Osteoblast (primary cell): Measurements from ENCODE around the gene SIN3A. TPM values are rescaled to one million over a fixed set of nuclear protein-coding genes. Genes with fewer than 3 reads are reported as not detected.
A peak's percentile ranks its signal among the peaks of the same experiment; 100 is the strongest.
"Not testable (repeated sequence)": the region's sequence is repeated elsewhere in the genome, so short reads cannot be mapped to it uniquely, and the experiment has no call there.

Experiments used
- DNase-seq: peaks from one replicate; pipeline ENCODE4 v3.0.0; 2011; ENCODE audit warnings: low spot score, mixed read lengths; ENCODE audit not compliant: insufficient read length; ENCODE audit errors: missing footprints
- H2AFZ ChIP-seq: 2 replicates; pipeline ENCODE4 v1.6.0; 2011; ENCODE audit warnings: mild to moderate bottlenecking, low read length
- H3K27ac ChIP-seq: 2 replicates; pipeline ENCODE4 v1.5.1; 2011; ENCODE audit warnings: mild to moderate bottlenecking, low read depth, low read length, moderate library complexity
- H3K27me3 ChIP-seq: 2 replicates; pipeline ENCODE4 v1.6.0; 2012; ENCODE audit warnings: mild to moderate bottlenecking, control low read depth, inconsistent platforms, low read length, moderate library complexity; ENCODE audit not compliant: insufficient read depth
- H3K36me3 ChIP-seq: 2 replicates; pipeline ENCODE4 v1.5.1; 2011; ENCODE audit warnings: mild to moderate bottlenecking, low read length, control low read depth, moderate library complexity; ENCODE audit not compliant: insufficient read depth
- H3K4me1 ChIP-seq: 2 replicates; pipeline ENCODE4 v1.5.1; 2011; ENCODE audit warnings: mild to moderate bottlenecking, low read length, control low read depth, moderate library complexity; ENCODE audit not compliant: insufficient read depth
- H3K4me2 ChIP-seq: 2 replicates; pipeline ENCODE4 v1.6.0; 2011; ENCODE audit warnings: mild to moderate bottlenecking, low read length; ENCODE audit not compliant: insufficient read depth
- H3K4me3 ChIP-seq: fragments of 200-600 bp; sonication (generic); 3 replicates; pipeline ENCODE4 v1.5.1; 2012; ENCODE audit warnings: mild to moderate bottlenecking, low read length, inconsistent platforms; ENCODE audit not compliant: insufficient read depth
- H3K79me2 ChIP-seq: 2 replicates; pipeline ENCODE4 v1.6.0; 2012; ENCODE audit warnings: mild to moderate bottlenecking, low read length, control low read depth, inconsistent platforms; ENCODE audit not compliant: insufficient read depth
- H3K9me3 ChIP-seq: 2 replicates; pipeline ENCODE4 v1.5.1; 2011; ENCODE audit warnings: low read depth, low read length, control low read depth
- H4K20me1 ChIP-seq: 2 replicates; pipeline ENCODE4 v1.6.0; 2012; ENCODE audit warnings: mild to moderate bottlenecking, low read length, control low read depth; ENCODE audit not compliant: insufficient read depth
- total RNA-seq: library from RNA; depleted of rRNA; stranded (reverse); fragments of >200 nt; gene quantifications from 2 replicates; pipeline ENCODE4 v1.2.3, GENCODE V29; 2012
- TF ChIP-seq, protein P1 (sequence below): IDR thresholded peaks from 2 replicates; pipeline ENCODE4 v1.5.1; 2011; ENCODE audit warnings: mild to moderate bottlenecking, low read depth, low read length, moderate library complexity; ENCODE audit errors: extremely low read depth

SIN3A gene
- total RNA-seq: 34.5 and 36.2 TPM in 2 replicates

DNA sequence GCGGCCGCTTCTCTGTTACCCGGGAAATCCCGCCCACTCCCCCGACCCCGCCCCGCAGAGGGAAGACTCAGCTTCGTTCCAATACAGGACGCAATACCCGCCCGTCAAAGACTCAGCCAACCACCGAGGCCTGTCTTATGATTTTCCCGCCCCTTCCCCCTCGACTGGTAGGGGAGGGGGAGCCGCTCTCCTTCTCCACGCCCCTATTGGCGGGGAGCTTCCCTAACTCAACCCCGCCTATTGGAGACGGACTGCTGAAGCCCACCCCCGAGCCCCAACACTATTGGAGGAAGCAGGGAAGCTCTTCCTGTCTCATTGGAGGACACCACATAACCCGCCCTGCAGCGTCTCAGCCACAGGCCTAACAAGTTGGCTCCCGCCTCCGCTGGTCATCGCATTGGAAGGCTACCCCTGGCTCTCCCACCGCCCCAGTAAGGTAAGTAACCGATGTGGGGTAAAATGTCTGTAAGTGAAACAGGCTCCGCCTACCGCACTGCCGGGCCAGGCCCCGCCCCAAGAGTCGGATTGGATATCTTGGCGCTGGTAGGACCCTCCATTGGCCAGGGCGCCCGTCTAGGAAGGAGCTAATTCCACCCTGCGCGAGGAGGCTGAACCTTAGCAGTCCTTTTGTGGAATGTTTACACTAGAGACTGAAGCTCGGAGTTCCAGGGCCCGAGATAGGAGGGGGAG lies at the start of gene SIN3A:
SIN3A (minus strand) TSS at position 17 of the 690 bp plus-strand sequence. CDS start 21,315 bp downstream, outside the sequence.
- Histone ChIP-seq H3K27ac (peak within 1 kb of the TSS; percentile 73), H3K4me1 (peaks cover 33% of the 10 kb centered on the region), H3K9me3 (no peaks in the 10 kb centered on the region), H3K79me2 (peaks cover 37% of the 10 kb centered on the region), H3K4me2 (peak within 1 kb of the TSS; percentile 97), H3K27me3 (no peaks in the 10 kb centered on the region), H3K36me3 (peaks cover 3% of the 10 kb centered on the region), H4K20me1 (peaks cover 32% of the 10 kb centered on the region), H3K4me3 (peak within 1 kb of the TSS; percentile 95), H2AFZ (peak within 1 kb of the TSS; percentile 86)
- TF ChIP-seq, protein P1, sequence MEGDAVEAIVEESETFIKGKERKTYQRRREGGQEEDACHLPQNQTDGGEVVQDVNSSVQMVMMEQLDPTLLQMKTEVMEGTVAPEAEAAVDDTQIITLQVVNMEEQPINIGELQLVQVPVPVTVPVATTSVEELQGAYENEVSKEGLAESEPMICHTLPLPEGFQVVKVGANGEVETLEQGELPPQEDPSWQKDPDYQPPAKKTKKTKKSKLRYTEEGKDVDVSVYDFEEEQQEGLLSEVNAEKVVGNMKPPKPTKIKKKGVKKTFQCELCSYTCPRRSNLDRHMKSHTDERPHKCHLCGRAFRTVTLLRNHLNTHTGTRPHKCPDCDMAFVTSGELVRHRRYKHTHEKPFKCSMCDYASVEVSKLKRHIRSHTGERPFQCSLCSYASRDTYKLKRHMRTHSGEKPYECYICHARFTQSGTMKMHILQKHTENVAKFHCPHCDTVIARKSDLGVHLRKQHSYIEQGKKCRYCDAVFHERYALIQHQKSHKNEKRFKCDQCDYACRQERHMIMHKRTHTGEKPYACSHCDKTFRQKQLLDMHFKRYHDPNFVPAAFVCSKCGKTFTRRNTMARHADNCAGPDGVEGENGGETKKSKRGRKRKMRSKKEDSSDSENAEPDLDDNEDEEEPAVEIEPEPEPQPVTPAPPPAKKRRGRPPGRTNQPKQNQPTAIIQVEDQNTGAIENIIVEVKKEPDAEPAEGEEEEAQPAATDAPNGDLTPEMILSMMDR: no peak
- peak; percentile 98 for DNase-seq

DNA sequence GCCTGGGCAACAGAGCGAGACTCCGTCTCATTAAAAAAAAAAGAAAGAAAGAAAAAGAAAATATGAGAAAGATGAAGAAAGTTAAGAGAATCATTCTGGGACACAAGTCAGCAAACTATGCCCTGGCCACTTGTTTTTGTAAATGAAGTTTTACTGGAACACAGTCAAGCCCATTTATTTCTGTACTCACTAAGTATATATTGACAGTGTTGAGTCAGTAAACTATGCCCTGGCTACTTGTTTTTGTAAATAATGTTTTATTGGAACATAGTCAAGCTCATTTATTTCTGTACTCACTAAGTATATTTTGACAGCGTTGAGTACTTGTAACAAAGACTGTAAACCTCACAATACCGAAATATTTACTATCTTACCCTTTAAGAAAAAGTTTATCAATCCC lies 42.2 kb upstream of the SIN3A start:
- H3K27me3 ChIP-seq: no peaks in the 10 kb centered on the region
- no peak overlapping the region for H3K27ac ChIP-seq
- no peak overlapping the region for H3K4me2 ChIP-seq
- TF ChIP-seq, protein P1: no peak
- H3K4me1 ChIP-seq: no peaks in the 10 kb centered on the region
- no peaks in the 10 kb centered on the region for H3K79me2 ChIP-seq
- no peak overlapping the region for H3K4me3 ChIP-seq
- no peak overlapping the region for H2AFZ ChIP-seq
- no peaks in the 10 kb centered on the region for H3K9me3 ChIP-seq
- DNase-seq: no peak
- H4K20me1 ChIP-seq: no peaks in the 10 kb centered on the region
- peaks cover 13% of the 10 kb centered on the region for H3K36me3 ChIP-seq

- Histone ChIP-seq H2AFZ (no peak overlapping the region), H3K27me3 (no peaks in the 10 kb centered on the region), H4K20me1 (no peaks in the 10 kb centered on the region), H3K79me2 (no peaks in the 10 kb centered on the region), H3K9me3 (no peaks in the 10 kb centered on the region), H3K36me3 (peaks cover 28% of the 10 kb centered on the region), H3K4me1 (no peaks in the 10 kb centered on the region), H3K4me3 (no peak overlapping the region), H3K4me2 (no peak overlapping the region), H3K27ac (no peak overlapping the region)
- DNase-seq: no peak
- TF ChIP-seq, protein P1: no peak
These were observed 32.5 kb upstream of the SIN3A start for GRCh38 chr15:75483961-75484360.

GRCh38 chr15:75483556-75483955 lies 32.1 kb upstream of the SIN3A start:
- H3K4me3 ChIP-seq, H3K79me2 ChIP-seq, H3K27ac ChIP-seq, H2AFZ ChIP-seq, H3K4me2 ChIP-seq, DNase-seq, H3K27me3 ChIP-seq, H3K4me1 ChIP-seq, H3K9me3 ChIP-seq, H4K20me1 ChIP-seq: not testable (repeated sequence)
- H3K36me3 ChIP-seq: peaks cover 29% of the 10 kb centered on the region
